Transverse colon (tissue), 4 donors: ENCODE measurements around the gene PDIA5.

Experiments
- CTCF ChIP-seq, 5 experiments: fragments of 200-600 bp in 3 of 5; fragments of 450-650 bp in 2 of 5; sonication (generic) in 3 of 5; IDR thresholded peaks; 1 replicate in 2 of 5; 2 replicates in 3 of 5; pipeline ENCODE4 v1.5.1; 2016 to 2017; ENCODE audit warnings: antibody characterized with exemption in 5 of 5, inconsistent platforms in 3 of 5, mild to moderate bottlenecking in 2 of 5, moderate library complexity in 1 of 5
- EP300 ChIP-seq: sonication (generic); formaldehyde crosslinking; IDR thresholded peaks from one replicate; pipeline ENCODE4 v1.6.1; 2017; ENCODE audit warnings: antibody characterized with exemption, low read depth
- POLR2A ChIP-seq: fragments of 450-650 bp; IDR thresholded peaks from one replicate; pipeline ENCODE4 v1.6.1; 2016; ENCODE audit warnings: antibody characterized with exemption, mild to moderate bottlenecking, moderate library complexity
- POLR2AphosphoS5 ChIP-seq, 3 donors: sonication (generic); formaldehyde crosslinking; IDR thresholded peaks; one replicate each; pipeline ENCODE4 v1.6.1; 2016; ENCODE audit warnings: antibody characterized with exemption in 3 of 3

DNA sequence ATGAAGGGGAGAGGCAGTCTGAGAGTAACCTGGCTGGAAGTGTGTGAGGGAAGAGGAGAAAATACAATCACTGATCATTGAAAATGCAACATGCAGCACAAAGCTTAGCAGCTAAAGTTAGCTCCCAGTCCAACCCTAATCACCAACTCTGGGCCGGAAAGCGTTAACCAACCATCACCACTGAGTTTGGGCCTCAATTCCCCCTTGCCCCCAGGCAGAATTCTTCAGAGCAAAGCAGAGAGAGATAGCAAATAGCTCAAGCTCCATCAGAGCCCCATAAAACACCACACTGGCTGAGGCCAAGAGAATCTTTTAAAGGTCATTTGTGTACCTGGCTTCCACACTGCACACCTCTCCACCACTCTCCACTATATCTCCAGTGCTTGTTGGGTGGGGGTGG is 16.2 kb upstream of the PDIA5 start:
- no peak for TF ChIP-seq POLR2A
- TF ChIP-seq CTCF (IDR thresholded peaks at IDR 0.05), result no peak
- TF ChIP-seq EP300, result no peak
- TF ChIP-seq POLR2AphosphoS5 (IDR thresholded peaks at IDR 0.05), result no peak
